NB4 (cell line): ENCODE results near the gene CTSO.
"Not testable (repeated sequence)": the region's sequence is repeated elsewhere in the genome, so short reads cannot be mapped to it uniquely, and the experiment has no call there.

Experiments used
- CTCF ChIP-seq: IDR thresholded peaks from one replicate; pipeline ENCODE4 v1.5.1; 2012; ENCODE audit warnings: low read depth, low read length
- MYC ChIP-seq: IDR thresholded peaks from 2 replicates; pipeline ENCODE4 v1.6.1; 2011; ENCODE audit warnings: low read depth, low read length
- POLR2A ChIP-seq: IDR thresholded peaks from 2 replicates; pipeline ENCODE4 v1.6.1; 2011; ENCODE audit warnings: mild to moderate bottlenecking; ENCODE audit not compliant: insufficient read length; ENCODE audit errors: extremely low read depth

GRCh38 chr4:155898371-155898770, 55.3 kb downstream of the CTSO start:
- TF ChIP-seq CTCF, MYC, POLR2A: not testable (repeated sequence)
